Left lobe of liver (tissue), 2 donors: ENCODE measurements around the gene HERC4. TPM values are rescaled to one million over a fixed set of nuclear protein-coding genes. Genes with fewer than 3 reads are reported as not detected.
"Not testable (repeated sequence)": the region's sequence is repeated elsewhere in the genome, so short reads cannot be mapped to it uniquely, and the experiment has no call there.

Experiments
- ATAC-seq: fragments of 200-7000 bp; cut with Tn5 transposase; one replicate; pipeline ENCODE4 v1.9.1; 2020; ENCODE audit warnings: mild to moderate bottlenecking, moderate library complexity
- DNase-seq: peaks from one replicate; pipeline ENCODE4 v3.0.0-alpha.2; 2020; ENCODE audit warnings: low spot score
- total RNA-seq: library from RNA; stranded (reverse); gene quantifications from one replicate; pipeline ENCODE4 v1.2.1, GENCODE V29; 2021
- donor health status: DM: no; HTN: no; CAD: no; lungs with moderate emphysema.
- donor health status: DM: no; HTN: yes; CAD: no.

Gene HERC4
- total RNA-seq, 1 donor from 2014 or later: 21.5 TPM

DNA sequence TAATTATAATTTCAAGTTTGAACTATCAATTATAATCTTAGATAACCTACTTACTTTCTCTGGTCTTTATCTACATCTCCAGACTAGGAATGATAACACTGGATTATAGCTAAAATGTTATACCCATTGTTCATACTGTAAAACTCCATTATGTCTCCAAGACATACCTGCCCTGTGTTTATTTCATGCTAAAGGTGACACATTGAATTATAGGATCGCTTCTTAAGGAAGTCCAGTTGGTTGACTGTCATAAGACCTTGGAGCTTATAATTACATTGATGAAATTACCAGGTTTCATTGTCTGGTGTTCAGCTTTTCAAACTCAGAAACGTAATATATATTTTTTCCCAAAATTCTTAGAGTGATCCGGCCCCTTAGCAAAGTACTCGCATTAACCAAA lies 15.5 kb upstream of the HERC4 start:
- no peak for ATAC-seq
- DNase-seq: no peak

DNA sequence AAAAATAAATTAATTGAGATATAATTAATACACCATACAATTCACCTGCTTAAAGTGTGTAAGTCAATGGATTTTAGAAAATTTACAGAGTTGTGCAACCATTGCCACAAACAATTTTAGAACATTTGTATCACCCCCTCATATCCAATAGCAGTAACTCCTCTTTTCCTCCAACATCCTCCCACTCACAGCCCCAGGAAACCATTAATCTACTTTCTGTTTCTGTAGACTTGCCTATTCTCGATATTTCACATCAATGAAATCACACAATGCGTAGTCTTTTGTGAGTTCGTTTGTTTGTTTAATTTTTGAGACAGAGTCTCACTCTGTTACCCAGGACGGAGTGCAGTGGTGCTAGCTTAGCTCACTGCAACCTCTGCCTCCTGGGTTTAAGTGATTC lies 13.7 kb upstream of the HERC4 start:
- DNase-seq (no peak), ATAC-seq (no peak)

DNA sequence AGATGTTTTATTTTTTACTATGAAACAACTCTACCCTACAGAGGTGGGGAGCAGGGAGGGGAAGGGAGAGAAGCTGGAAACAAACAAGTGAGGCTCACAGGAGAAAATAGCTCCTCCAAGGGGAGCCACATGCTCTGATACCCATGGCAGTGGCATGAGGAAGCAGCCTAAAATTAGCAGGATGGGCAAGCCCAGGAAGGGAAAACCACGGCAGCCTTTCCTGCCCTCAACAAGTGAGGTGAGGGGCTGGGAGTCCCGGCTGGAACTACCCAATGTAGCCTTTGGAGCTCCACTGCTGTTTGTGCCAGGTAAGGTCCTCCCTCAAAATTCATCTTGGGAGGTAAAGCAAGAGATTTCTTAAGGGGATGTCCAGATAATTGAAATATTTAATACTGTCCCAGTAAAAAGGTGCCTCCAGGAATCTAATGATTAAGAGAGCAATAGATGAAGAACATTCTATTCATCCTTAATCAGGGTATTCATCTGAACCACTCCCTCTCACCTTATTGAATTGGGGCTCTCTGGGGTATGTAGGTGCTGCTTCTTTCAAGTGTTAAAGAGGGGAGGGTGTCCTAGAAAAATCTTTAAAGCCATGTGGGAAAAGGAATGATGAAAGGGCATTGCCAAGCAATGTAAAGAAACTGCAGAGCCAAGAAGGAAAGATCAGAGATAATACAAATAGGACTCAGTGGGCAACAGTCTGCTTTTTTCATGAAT lies 12.8 kb upstream of the HERC4 start:
- ATAC-seq: no peak
- no peak for DNase-seq

DNA sequence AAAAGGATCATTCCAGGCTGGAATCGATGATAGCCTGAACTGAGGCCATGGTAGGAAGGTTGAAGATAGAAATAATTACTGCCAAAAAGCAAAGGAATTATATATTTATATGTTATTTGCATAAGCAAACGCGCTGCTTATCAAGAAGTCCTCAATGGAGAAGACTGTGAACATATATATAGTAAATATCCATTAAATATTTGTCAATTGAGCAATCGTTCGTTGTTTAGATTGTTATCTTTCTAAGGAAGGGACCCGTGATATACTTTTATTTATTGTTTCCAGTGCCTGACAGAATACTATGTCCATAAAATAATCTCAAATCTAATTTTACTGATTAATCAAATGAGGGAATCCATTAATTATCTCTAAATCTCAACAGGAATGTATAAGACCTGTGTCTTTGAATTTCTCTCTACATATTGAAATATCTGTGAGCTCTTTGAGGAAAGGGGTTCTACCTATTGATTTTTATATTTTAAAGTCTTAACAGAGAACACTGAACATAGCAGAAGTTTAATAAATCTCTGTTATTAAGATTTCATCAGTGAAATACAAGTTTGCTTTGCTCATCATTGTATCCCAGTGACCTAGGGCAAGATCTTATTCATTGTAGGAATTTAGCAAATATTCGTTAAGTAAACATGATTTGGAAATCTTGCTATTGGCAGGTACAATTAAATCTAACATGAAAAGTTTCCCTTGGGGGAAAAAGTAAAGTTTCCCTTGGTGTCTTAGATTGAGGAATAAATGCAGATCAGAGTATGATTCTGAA lies 12.0 kb upstream of the HERC4 start:
- DNase-seq (no peak), ATAC-seq (peak; percentile 68)

DNA sequence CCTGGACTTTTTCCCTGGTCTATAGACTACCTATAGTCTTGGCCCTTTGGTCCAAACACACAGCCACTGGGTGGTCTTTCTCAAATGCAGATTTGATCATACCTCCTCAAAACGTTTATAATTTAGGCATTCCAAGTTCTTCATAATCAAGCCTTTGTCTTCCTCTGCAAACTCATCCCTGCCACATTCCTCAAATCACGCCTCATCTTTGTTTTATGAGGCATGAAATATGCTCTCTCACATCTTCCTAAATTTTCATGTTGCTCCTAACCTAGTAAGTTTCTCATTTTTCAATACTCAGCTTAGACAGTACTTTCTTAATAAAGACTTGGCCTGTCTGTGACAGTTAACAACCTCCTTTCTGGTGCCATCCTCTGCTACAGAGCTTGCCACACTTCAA lies 10.9 kb upstream of the HERC4 start:
- DNase-seq (no peak), ATAC-seq (no peak)

DNA sequence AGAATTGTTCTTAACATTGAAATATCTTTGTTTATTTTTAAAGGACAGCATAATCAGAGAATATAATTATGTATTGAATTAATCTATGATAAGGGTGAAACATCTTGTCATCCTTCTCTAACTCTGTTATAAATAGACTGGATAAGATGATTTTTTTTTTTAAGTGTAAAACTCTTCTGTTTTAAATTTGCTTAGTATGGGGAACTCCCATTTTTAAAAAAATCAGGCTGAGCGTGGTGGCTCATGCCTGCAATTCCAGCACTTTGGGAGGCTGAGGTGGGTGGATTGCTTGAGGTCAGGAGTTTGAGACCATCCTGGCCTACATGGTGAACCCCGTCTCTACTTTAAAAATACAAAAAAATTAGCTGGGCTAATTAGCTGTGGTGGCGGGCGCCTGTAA lies 9.4 kb upstream of the HERC4 start:
- no peak for DNase-seq

DNA sequence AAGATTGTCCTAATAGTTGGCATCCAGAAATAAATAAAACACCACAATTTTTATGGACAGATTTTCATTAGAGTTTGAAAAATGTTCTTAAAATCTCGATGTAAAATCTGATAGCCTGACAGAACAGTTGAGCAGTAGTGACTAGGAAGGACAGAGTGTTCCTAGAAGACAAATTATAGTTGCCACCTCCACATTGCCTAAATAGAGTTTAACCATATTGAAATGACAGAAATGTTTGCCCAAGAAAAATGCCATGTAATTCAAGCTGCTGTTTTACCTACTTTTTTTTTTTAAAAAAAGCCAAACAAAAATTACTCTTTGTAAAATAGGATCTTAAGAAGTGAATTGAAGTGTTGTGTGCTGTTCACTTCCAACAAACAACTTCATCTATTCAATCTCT lies 8.9 kb upstream of the HERC4 start:
- ATAC-seq (no peak), DNase-seq (no peak)

More for the DNA sequence above, 9.4 kb upstream of the HERC4 start:
- ATAC-seq: no peak

DNA sequence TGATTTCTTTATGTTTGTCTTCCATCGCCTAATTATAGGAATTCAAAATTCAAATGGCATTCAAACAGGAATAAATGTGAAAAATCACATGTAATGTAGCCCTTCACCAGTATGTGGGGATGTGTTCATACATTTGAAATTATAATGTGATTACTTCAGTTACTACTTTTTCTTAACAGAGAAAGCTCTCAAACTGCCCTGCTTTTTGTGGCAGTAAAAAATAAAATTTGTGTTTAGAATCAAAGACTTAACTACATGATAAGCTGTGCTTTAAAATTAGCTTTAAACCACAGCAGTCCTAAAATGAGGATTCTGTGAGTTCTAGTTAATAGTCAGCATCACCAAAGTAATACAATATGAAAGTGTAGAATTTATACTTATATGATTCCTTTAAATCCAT lies 7.8 kb upstream of the HERC4 start:
- no peak for DNase-seq
- ATAC-seq: peak; percentile 61

DNA sequence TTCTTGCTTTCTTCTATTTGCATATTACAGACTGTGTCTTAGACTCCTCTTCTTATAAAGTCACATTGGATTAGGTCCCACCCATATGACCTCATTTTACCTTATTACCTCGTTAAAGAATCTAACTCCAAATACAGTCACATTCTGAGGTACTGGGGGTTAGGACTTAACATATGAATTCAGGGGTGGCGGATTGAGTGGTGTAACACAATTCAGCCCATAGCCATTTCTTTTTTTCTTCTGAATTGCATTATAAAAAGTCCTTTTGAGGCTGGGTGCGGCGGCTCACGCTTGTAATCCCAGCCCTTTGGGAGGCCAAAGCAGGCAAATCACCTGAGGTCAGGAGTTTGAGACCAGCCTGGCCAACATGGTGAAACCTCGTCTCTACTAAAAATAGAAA lies 6.8 kb upstream of the HERC4 start:
- ATAC-seq: no peak
- DNase-seq: no peak

DNA sequence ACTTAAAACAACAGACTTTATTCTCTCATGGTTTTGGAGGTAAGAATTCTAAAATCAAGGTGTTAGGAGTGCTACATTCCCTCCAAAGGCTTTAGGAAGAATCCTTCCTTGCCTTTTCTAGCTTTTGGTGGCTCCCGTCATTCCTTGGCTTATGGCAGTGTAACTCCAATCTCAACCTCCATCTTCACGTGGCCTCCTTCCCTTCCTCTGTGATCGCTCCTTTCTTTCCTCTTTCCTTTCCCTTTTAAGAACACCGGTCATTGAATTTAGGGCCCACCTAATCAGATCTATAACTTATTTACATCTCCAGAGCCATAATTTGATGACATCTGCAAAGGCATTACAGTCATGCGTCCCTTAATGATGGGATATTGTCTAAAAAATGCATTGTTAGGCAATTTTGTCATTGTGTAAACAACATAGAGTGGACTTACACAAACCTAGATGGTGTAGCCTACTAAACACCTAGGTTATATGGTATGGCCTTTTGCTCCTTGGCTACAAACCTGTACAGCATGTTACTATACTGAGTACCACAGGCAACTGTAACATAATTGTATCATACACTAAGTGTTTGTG lies 5.9 kb upstream of the HERC4 start:
- no peak for DNase-seq
- no peak for ATAC-seq

DNA sequence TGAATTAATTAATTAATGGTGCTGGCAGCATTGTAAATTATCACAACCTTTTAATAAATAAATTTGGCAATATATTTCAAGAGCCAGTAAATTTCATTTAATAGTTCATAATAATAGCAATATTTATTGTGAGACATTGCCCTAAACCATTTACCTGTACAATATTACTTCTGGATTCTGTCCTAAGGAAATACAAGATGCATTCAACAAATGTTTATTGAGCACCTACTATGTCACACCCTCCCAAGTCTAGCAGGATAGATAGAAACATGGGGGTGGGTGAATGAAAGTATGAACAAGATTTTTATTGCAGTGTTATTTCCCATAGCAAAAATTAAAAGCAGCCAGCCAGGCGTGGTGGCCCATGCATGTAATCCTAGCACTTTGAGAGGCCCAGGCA lies 4.4 kb upstream of the HERC4 start:
- DNase-seq: no peak
- no peak for ATAC-seq

DNA sequence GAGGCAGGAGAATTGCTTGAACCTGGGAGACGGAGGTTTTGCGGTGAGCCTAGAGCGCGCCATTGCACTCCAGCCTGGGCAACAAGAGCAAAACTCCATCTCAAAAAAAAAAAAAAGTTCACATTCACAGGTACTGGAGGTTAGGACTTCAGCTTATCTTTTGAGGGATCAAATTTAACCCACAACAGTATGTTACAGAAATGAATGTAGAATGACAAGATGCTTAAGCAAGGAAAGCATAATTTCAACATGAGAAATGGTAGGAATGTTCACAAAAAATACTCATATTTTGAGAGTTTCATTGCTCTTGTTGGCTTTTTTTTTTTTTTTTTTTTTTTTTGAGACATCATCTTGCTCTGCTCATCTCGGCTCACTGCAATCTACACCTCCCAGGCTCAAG lies 1.9 kb upstream of the HERC4 start:
- no peak for DNase-seq
- no peak for ATAC-seq

DNA sequence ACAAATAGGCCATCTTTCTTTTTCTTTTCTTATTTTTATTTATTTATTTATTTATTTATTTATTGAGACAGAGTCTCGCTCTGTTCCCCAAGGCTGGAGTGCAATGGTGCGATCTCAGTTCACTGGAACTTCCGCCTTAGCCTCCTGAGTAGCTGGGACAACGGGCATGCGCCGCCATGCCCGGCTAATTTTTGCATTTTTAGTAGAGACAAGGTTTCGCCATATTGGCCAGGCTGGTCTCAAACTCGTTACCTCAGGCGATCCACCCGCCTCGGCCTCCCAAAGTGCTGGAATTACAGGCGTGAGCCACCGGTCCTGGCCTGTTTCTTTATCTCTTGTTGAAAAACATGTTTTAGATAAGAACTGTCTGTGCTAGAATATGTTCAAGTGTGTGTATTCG lies 998 bp upstream of the HERC4 start:
- not testable (repeated sequence) for ATAC-seq, DNase-seq

DNA sequence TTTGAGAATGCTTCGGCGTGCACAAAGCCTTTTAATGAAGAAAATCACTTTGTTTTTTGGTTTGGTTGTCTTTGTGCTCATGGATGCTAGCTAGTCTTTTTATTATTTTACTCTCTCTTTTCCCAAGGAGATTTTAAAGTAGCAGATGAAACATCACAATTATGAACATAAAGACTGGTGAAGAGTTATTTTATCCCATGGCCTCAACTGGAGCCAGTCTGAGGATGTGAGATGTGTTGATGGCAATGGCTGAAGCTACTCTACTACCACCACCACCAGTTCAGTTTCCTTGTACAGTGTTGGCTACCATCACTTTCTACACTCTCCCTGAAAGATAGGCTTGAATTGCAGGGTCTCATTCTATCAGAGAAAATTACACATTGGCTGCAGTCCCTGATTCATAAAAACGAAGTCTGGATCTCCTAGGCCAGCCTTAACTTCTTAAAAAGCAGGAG lies 494 bp upstream of the HERC4 start:
- no peak for DNase-seq
- no peak for ATAC-seq

DNA sequence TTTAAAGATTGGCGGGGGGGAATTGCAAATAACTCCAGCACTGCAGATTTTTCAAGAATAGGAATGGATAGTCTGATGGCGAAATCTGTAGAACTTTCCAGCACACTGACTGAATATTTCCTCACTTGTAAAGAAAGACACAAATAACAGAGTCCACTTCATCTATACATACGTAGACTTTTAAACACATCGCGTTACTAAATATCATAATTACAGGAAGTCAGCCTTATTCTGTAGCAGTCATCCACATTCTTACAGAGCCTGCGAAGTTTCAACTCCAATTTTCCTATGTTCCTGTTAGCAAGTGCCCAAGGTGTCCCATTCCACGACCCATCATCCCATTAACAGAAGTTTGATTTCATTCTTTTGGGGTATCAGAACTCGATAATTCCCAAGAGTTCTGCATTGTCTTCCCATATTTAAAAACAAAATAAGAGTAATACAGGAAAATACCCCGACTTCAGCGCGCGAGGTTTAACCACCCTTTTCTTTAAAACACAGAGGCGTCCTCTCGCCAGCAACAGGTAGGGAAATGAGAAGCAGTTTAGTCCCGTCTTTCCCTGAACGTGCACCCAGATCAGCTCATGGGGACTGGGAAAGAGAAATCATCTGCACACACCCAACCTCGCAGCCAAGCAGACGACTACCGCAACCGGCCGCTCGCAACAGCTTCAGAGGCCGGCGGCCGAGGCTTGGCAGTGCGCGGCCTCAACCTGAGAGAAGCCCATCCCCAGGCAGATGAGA lies 880 bp downstream of the HERC4 start:
- ATAC-seq: peak; percentile 53

DNA sequence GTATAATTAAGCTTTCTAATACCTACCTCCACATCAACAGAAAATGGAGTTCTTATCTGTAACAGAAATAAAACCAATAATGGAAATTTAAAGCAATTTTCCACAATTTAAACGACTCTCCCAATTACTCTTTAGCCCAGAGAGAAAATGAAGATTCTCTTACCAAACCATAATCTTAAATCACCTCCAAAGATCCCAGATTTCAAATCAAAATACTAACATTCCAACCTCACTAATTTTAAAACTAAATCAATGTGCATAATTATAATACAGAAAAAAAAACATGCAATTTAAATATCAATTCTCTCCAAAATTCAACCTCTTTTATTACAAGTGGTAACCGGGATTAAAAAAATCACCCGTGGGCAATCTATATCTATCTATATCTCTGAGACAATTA lies 1.5 kb downstream of the HERC4 start:
- no peak for ATAC-seq
- no peak for DNase-seq

More for the DNA sequence above, 880 bp downstream of the HERC4 start:
- DNase-seq: no peak

DNA sequence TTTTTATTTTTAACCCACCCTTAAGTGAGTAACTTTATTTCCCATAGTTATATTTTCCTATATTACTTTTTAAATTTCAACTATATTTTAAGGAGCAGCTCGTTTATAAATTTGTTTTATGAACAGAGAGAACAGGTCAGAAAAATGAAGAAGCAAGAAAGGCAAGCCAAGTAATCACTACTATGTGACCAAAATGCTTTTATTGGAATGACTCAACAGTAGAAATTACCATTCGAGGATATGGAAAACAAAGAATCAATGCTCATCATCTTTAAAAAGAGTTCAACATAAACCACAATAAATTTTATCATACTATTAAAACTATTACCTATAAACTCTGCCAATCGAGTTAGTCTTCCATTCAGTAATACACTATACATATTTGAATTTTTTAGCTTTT lies 7.6 kb downstream of the HERC4 start:
- no peak for DNase-seq
- ATAC-seq: no peak

DNA sequence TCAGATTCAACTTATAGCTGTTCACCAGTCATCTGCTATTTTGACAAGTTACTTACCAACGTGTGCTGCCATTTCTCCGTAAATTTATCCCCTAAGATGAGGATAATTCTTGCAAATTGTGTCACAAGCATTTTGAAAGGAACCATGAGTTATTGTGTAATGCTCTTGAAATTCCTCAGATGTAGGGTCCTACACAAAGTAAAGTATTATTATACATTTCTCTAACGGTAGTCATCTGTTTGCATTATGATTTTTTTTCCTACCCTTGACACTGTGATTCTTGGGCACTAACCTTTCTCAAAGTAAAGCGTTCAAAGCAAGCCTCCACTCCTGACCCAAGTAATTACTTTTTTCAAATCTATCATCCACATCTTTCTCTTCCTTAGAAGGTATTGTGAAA lies 8.1 kb downstream of the HERC4 start:
- ATAC-seq (no peak), DNase-seq (no peak)

DNA sequence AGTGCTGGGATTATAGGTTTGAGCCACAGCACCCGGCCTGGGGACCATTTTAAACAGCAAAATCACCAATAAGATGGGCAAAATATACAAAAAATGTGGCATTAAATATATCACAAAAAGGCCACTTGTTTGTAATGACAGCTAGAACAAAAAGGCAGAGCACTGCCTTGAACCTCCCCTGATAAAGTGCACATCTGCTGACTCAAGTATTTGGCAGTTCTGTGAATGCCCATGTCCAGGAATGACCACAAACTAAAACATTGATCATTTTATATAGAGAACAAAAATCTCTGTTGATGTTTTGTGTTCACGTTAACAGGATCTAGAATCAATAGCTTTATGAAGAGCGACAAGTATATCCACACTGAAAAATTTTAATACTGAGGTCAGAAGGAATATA lies 21.5 kb downstream of the HERC4 start:
- no peak for DNase-seq
- ATAC-seq: peak; percentile 62

DNA sequence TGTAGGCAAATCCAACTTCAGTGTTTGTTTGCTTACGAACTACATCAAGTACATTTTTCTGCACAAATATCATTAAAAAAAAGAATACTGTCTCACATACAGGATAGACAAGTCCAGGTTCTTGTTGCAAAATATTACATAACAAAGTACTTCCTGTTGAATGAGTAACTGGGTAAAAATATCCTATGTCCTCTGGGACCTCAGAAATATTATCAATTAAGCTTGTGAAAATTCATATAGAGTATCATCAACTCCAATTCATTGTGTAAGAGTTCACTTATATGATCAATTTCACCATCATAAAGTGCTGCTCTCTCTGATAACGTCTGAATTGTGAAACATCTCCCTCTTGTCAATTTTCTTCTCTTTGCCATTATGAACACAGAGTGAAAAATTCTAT lies 22.6 kb downstream of the HERC4 start:
- ATAC-seq: no peak
- DNase-seq: no peak

DNA sequence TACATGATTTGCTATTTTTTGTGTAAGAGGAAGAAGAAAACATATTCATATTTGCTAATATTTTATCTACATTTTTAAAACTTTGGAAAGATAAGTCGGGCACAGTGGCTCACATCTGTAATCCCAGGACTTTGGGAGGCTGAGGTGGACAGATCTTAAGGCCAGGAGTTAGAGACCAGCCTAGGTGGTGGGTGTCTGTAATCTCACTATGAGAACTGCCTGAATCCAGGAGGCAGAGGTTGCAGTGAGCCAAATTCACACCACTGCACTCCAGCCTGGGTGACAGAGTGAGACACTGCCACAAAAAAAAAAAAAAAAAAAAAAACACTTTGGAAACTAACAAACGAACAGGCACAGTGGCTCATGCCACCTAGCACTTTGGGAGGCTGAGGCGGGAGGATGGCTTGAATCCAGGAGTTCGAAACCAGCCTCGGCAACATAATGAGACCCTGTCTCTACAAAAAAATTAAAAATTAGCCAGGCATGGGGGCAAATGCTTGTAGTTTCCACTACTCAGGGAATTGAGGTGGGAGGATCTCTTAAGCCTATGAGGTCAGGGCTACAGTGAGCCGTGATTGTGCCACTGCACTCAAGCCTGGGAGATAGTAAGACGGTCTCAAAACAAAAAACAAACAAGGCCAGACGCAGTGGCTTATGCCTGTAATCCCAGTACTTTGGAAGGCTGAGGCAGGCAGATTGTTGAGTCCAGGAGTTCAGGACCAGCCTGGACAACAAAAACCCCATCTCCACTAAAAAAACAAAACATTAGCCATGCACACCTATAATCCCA lies 25.6 kb downstream of the HERC4 start:
- no peak for ATAC-seq
- DNase-seq: no peak
